ENCODE results near the gene EIF4G3. TPM values are rescaled to one million over a fixed set of nuclear protein-coding genes. Genes with fewer than 3 reads are reported as not detected.

Gene EIF4G3
- total and polyA plus RNA-seq, 2 of the 8 experiments (the other 6 are each of a cell fraction or from before 2014, with no cell fraction given) = 47.5 to 66.6 TPM

DNA sequence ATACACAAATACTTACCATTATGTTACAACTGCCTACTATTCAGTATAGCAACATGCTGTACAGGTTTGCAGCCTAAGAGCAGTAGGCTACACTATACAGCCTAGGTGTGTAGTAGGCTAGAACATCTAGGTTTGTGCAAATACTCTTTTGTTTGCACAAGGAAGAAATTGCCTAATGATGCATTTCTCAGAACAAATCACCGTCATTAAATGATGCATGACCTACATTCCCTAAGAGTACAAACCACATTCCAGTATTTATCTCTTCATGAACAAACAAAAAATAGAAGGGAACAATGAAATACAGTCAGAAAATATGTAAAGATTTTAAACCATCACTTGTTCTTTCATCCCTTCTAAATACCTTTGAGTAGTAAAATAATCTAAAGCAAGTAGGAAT is 279.9 kb downstream of the EIF4G3 start (continued):
- TF ChIP-seq, protein P1, sequence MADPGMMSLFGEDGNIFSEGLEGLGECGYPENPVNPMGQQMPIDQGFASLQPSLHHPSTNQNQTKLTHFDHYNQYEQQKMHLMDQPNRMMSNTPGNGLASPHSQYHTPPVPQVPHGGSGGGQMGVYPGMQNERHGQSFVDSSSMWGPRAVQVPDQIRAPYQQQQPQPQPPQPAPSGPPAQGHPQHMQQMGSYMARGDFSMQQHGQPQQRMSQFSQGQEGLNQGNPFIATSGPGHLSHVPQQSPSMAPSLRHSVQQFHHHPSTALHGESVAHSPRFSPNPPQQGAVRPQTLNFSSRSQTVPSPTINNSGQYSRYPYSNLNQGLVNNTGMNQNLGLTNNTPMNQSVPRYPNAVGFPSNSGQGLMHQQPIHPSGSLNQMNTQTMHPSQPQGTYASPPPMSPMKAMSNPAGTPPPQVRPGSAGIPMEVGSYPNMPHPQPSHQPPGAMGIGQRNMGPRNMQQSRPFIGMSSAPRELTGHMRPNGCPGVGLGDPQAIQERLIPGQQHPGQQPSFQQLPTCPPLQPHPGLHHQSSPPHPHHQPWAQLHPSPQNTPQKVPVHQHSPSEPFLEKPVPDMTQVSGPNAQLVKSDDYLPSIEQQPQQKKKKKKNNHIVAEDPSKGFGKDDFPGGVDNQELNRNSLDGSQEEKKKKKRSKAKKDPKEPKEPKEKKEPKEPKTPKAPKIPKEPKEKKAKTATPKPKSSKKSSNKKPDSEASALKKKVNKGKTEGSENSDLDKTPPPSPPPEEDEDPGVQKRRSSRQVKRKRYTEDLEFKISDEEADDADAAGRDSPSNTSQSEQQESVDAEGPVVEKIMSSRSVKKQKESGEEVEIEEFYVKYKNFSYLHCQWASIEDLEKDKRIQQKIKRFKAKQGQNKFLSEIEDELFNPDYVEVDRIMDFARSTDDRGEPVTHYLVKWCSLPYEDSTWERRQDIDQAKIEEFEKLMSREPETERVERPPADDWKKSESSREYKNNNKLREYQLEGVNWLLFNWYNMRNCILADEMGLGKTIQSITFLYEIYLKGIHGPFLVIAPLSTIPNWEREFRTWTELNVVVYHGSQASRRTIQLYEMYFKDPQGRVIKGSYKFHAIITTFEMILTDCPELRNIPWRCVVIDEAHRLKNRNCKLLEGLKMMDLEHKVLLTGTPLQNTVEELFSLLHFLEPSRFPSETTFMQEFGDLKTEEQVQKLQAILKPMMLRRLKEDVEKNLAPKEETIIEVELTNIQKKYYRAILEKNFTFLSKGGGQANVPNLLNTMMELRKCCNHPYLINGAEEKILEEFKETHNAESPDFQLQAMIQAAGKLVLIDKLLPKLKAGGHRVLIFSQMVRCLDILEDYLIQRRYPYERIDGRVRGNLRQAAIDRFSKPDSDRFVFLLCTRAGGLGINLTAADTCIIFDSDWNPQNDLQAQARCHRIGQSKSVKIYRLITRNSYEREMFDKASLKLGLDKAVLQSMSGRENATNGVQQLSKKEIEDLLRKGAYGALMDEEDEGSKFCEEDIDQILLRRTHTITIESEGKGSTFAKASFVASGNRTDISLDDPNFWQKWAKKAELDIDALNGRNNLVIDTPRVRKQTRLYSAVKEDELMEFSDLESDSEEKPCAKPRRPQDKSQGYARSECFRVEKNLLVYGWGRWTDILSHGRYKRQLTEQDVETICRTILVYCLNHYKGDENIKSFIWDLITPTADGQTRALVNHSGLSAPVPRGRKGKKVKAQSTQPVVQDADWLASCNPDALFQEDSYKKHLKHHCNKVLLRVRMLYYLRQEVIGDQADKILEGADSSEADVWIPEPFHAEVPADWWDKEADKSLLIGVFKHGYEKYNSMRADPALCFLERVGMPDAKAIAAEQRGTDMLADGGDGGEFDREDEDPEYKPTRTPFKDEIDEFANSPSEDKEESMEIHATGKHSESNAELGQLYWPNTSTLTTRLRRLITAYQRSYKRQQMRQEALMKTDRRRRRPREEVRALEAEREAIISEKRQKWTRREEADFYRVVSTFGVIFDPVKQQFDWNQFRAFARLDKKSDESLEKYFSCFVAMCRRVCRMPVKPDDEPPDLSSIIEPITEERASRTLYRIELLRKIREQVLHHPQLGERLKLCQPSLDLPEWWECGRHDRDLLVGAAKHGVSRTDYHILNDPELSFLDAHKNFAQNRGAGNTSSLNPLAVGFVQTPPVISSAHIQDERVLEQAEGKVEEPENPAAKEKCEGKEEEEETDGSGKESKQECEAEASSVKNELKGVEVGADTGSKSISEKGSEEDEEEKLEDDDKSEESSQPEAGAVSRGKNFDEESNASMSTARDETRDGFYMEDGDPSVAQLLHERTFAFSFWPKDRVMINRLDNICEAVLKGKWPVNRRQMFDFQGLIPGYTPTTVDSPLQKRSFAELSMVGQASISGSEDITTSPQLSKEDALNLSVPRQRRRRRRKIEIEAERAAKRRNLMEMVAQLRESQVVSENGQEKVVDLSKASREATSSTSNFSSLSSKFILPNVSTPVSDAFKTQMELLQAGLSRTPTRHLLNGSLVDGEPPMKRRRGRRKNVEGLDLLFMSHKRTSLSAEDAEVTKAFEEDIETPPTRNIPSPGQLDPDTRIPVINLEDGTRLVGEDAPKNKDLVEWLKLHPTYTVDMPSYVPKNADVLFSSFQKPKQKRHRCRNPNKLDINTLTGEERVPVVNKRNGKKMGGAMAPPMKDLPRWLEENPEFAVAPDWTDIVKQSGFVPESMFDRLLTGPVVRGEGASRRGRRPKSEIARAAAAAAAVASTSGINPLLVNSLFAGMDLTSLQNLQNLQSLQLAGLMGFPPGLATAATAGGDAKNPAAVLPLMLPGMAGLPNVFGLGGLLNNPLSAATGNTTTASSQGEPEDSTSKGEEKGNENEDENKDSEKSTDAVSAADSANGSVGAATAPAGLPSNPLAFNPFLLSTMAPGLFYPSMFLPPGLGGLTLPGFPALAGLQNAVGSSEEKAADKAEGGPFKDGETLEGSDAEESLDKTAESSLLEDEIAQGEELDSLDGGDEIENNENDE (IDR thresholded peaks at IDR 0.05; ENCODE audit: insufficient replicate concordance, low read length) = no peak
- TF ChIP-seq SIX5 (IDR thresholded peaks at IDR 0.05; ENCODE audit: low read depth, low read length) (no peak), ZNF274 (IDR thresholded peaks at IDR 0.05; ENCODE audit: borderline replicate concordance, extremely low read depth, low read length) (no peak), JUN (IDR thresholded peaks at IDR 0.05; ENCODE audit: low read depth, low read length) (no peak), GTF2F1 (IDR thresholded peaks at IDR 0.05; ENCODE audit: borderline replicate concordance, low read depth, low read length) (no peak), PHF8 (conservative IDR thresholded peaks at IDR 0.05; ENCODE audit: low read depth, low read length) (no peak), FOSL1 (IDR thresholded peaks at IDR 0.05; ENCODE audit: insufficient read depth, low read depth, low read length) (no peak), KDM4A (IDR thresholded peaks at IDR 0.05; ENCODE audit: low read depth, low read length, severe bottlenecking) (no peak), EP300 (IDR thresholded peaks at IDR 0.05; ENCODE audit: borderline replicate concordance in 1 of 2, low read depth in 2 of 2, low read length in 2 of 2) (no peak), TAF1 (IDR thresholded peaks at IDR 0.05; ENCODE audit: low read depth, low read length) (no peak)
- TF ChIP-seq, protein P2, sequence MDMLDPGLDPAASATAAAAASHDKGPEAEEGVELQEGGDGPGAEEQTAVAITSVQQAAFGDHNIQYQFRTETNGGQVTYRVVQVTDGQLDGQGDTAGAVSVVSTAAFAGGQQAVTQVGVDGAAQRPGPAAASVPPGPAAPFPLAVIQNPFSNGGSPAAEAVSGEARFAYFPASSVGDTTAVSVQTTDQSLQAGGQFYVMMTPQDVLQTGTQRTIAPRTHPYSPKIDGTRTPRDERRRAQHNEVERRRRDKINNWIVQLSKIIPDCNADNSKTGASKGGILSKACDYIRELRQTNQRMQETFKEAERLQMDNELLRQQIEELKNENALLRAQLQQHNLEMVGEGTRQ (IDR thresholded peaks at IDR 0.05; ENCODE audit: low read length) = no peak
